Measurements from ENCODE around the gene CLDN5.

Gene CLDN5

DNA sequence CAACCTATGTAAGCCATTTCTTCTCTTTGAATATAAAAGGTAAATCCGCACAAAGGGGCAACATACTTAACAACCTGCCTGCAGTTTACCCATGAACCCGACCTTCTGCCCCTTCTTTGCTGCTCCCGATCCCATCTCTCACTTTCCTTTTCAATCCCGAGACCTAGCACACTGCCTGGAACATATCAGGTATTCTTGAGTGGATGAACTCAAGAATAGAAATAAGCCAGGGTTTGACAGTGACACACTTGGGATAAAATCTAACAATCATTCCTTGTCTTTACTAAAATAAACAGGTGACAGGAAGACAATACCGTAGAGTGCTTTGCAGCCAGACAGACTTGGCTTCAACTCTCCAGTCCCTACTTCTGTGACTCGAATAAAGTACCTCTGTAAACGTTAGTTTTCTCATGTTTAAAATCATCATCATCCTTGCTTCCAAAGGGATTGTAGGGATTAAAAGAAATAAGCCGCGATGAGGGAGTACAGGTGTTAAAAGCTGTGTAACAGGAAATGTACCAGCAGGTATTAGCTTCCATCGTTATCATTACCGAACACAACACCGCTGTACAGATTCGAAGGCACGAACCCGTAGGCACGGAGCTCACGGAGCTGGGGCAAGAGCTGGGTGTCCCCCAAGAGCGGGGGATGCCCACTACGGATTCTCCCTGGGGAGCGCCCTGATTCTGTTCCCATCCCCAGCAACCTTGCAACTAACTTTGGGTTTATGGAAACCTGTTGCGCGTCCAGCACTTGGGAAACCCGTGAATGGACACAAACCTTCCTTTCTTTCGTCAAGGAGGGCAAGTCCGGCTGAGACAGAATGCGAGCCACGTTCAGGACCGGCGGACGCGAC lies 45.9 kb downstream of the CLDN5 start:
- DNase-seq = no peak

- no peak for DNase-seq
Observed at GRCh38 chr22:19477321-19478044, 46.7 kb downstream of the CLDN5 start.

- no peak for DNase-seq
Observed at GRCh38 chr22:19476023-19476422, 48.2 kb downstream of the CLDN5 start.

- no peak for DNase-seq
Observed at GRCh38 chr22:19473578-19473977, 50.6 kb downstream of the CLDN5 start.
